Tibial nerve (tissue), 4 donors: ENCODE data around the gene ACADSB. TPM values are rescaled to one million over a fixed set of nuclear protein-coding genes. Genes with fewer than 3 reads are reported as not detected.
A peak's percentile ranks its signal among the peaks of the same experiment; 100 is the strongest.

Source experiments
- DNase-seq, 2 donors: peaks; one replicate each; pipeline ENCODE4 v3.0.0-alpha.2; 2019; ENCODE audit warnings: low spot score in 2 of 2
- H3K27ac ChIP-seq, 4 donors: fragments of 200-600 bp; sonication (generic) in 3 of 4; one replicate each; pipeline ENCODE4 v1.5.1; 2017 to 2019; ENCODE audit warnings: mild to moderate bottlenecking in 1 of 4
- H3K27me3 ChIP-seq, 2 donors: fragments of 200-600 bp; sonication (generic) in 1 of 2; one replicate each; pipeline versions ENCODE4 v1.5.1 to v1.6.0; 2017 to 2019
- H3K36me3 ChIP-seq, 3 donors: fragments of 200-600 bp; sonication (generic); one replicate each; pipeline ENCODE4 v1.5.1; 2018 to 2019
- H3K4me1 ChIP-seq, 4 donors: fragments of 200-600 bp; sonication (generic) in 3 of 4; one replicate each; pipeline ENCODE4 v1.5.1; 2017 to 2019
- H3K4me3 ChIP-seq, 4 donors: fragments of 200-600 bp; sonication (generic) in 3 of 4; one replicate each; pipeline ENCODE4 v1.5.1; 2017 to 2019; ENCODE audit warnings: mild to moderate bottlenecking in 1 of 4, moderate library complexity in 1 of 4
- H3K9me3 ChIP-seq, 4 donors: fragments of 200-600 bp; sonication (generic) in 3 of 4; one replicate each; pipeline ENCODE4 v1.5.1; 2017 to 2019
- CTCF ChIP-seq, 5 experiments: fragments of 200-600 bp in 3 of 5; fragments of 450-650 bp in 2 of 5; sonication (generic) in 3 of 5; IDR thresholded peaks; one replicate each; pipeline ENCODE4 v1.5.1; 2016 to 2019; ENCODE audit warnings: antibody characterized with exemption in 5 of 5, mild to moderate bottlenecking in 3 of 5, moderate library complexity in 2 of 5
- EP300 ChIP-seq, 2 donors: sonication (generic); formaldehyde crosslinking; IDR thresholded peaks; one replicate each; pipeline ENCODE4 v1.6.1; 2017; ENCODE audit warnings: antibody characterized with exemption in 2 of 2, mild to moderate bottlenecking in 1 of 2
- POLR2A ChIP-seq, 2 donors: fragments of 450-650 bp; IDR thresholded peaks; one replicate each; pipeline ENCODE4 v1.6.1; 2017; ENCODE audit warnings: antibody characterized with exemption in 2 of 2, mild to moderate bottlenecking in 2 of 2, moderate library complexity in 2 of 2
- WGBS, 2 donors: methylation state at CpG; one replicate each; pipeline ENCODE4 v1.1.5; 2018; 5-methylcytosine and 5-hydroxymethylcytosine counted together
- total RNA-seq, 4 donors: library from RNA; depleted of rRNA; stranded (reverse); fragments of >200 nt; gene quantifications; one replicate each; pipeline ENCODE4 v1.1.0, GENCODE V29; 2016

The ACADSB gene
- total RNA-seq, 4 donors from 2014 or later, result 17.4 to 26.8 (median 24.7) TPM

- WGBS, 2 donors, result 63 to 69% methylated on average over 3 of the region's 3 CpGs
- TF ChIP-seq POLR2A (IDR thresholded peaks at IDR 0.05) (no peak), CTCF (IDR thresholded peaks at IDR 0.05) (no peak), EP300 (IDR thresholded peaks at IDR 0.05) (no peak)
- Histone ChIP-seq H3K4me1 (peaks cover 0 to 49% (median 7%) of the 10 kb centered on the region in 4 donors), H3K27me3 (no peaks in the 10 kb centered on the region), H3K36me3 (peaks cover 0 to 41% (median 0%) of the 10 kb centered on the region in 3 donors), H3K27ac (no peak overlapping the region), H3K4me3 (no peak overlapping the region), H3K9me3 (no peaks in the 10 kb centered on the region)
- no peak for DNase-seq
Measured at GRCh38 chr10:122999347-122999746, 9.5 kb upstream of the ACADSB start.

- TF ChIP-seq POLR2A (IDR thresholded peaks at IDR 0.05) (no peak), EP300 (IDR thresholded peaks at IDR 0.05) (no peak), CTCF (IDR thresholded peaks at IDR 0.05) (no peak)
- H3K4me1 ChIP-seq, result peaks cover 0 to 57% (median 7%) of the 10 kb centered on the region in 4 donors
- no peak overlapping the region for H3K4me3 ChIP-seq
- 38 to 57% methylated on average over 3 of the region's 3 CpGs for WGBS, 2 donors
- DNase-seq, result no peak
- H3K27me3 ChIP-seq, result no peaks in the 10 kb centered on the region
- H3K36me3 ChIP-seq, result peaks cover 0 to 33% (median 0%) of the 10 kb centered on the region in 3 donors
- H3K9me3 ChIP-seq, result no peaks in the 10 kb centered on the region
- no peak overlapping the region for H3K27ac ChIP-seq
Measured at GRCh38 chr10:123000155-123000554, 8.7 kb upstream of the ACADSB start.

- H3K9me3 ChIP-seq, result no peaks in the 10 kb centered on the region
- TF ChIP-seq CTCF (IDR thresholded peaks at IDR 0.05) (no peak), EP300 (IDR thresholded peaks at IDR 0.05) (no peak), POLR2A (IDR thresholded peaks at IDR 0.05) (no peak)
- no peak for DNase-seq
- H3K4me3 ChIP-seq, result no peak overlapping the region
- 91% methylated on average over 2 of the region's 2 CpGs for WGBS, 2 donors
- no peaks in the 10 kb centered on the region for H3K27me3 ChIP-seq
- peaks cover 0 to 20% (median 0%) of the 10 kb centered on the region in 3 donors for H3K36me3 ChIP-seq
- H3K27ac ChIP-seq, result no peak overlapping the region
- H3K4me1 ChIP-seq, result peaks cover 0 to 69% (median 7%) of the 10 kb centered on the region in 4 donors
Measured at GRCh38 chr10:123001370-123001769, 7.4 kb upstream of the ACADSB start.

GRCh38 chr10:123004298-123004697 is 4.5 kb upstream of the ACADSB start:
- Histone ChIP-seq H3K4me3 (no peak overlapping the region), H3K9me3 (no peaks in the 10 kb centered on the region), H3K27me3 (no peaks in the 10 kb centered on the region), H3K36me3 (no peaks in the 10 kb centered on the region), H3K4me1 (peaks cover 0 to 70% (median 14%) of the 10 kb centered on the region in 4 donors), H3K27ac (no peak overlapping the region)
- no peak for TF ChIP-seq CTCF (IDR thresholded peaks at IDR 0.05)
- no peak for TF ChIP-seq POLR2A (IDR thresholded peaks at IDR 0.05)
- no peak for TF ChIP-seq EP300 (IDR thresholded peaks at IDR 0.05)
- no peak for DNase-seq
- WGBS, 2 donors, result 55 to 64% methylated on average over 2 of the region's 2 CpGs

- Histone ChIP-seq H3K4me3 (peak overlapping the region; percentile 79 to 99 (median 88)), H3K27me3 (no peaks in the 10 kb centered on the region), H3K36me3 (no peaks in the 10 kb centered on the region), H3K9me3 (no peaks in the 10 kb centered on the region), H3K4me1 (peaks cover 0 to 64% (median 11%) of the 10 kb centered on the region in 4 donors), H3K27ac (peak overlapping the region; percentile 82 to 97 (median 92))
- no peak for TF ChIP-seq CTCF (IDR thresholded peaks at IDR 0.05)
- peak in 1 of 2 donors; percentile 44 for TF ChIP-seq EP300 (IDR thresholded peaks at IDR 0.05)
- no peak for TF ChIP-seq POLR2A (IDR thresholded peaks at IDR 0.05)
- 1 to 3% methylated on average over 29 to 30 of the region's 30 CpGs for WGBS, 2 donors
- peak in 1 of 2 donors; percentile 41 for DNase-seq
Measured at GRCh38 chr10:123007558-123008354, 1.1 kb upstream of the ACADSB start.
